HUES6 (cell line): Measurements from ENCODE around the gene DHRS12.
"Not testable (repeated sequence)": the region's sequence is repeated elsewhere in the genome, so short reads cannot be mapped to it uniquely, and the experiment has no call there.

ENCODE experiments used
- H3K27ac ChIP-seq: 2 replicates; pipeline ENCODE4 v1.7.0; 2013; ENCODE audit warnings: low read depth, mild to moderate bottlenecking, low read length, inconsistent platforms
- H3K27me3 ChIP-seq: 2 replicates; pipeline ENCODE4 v1.6.1; 2013; ENCODE audit warnings: low read length; ENCODE audit not compliant: control insufficient read depth, insufficient read depth
- H3K36me3 ChIP-seq: 2 replicates; pipeline ENCODE4 v1.6.1; 2013; ENCODE audit warnings: low read length; ENCODE audit not compliant: control insufficient read depth, insufficient read depth
- H3K4me1 ChIP-seq: 2 replicates; pipeline ENCODE4 v1.6.1; 2013; ENCODE audit warnings: low read length; ENCODE audit not compliant: control insufficient read depth, insufficient read depth
- H3K4me3 ChIP-seq: 2 replicates; pipeline ENCODE4 v1.5.1; 2013; ENCODE audit warnings: low read depth, low read length
- H3K9ac ChIP-seq: one replicate; pipeline ENCODE4 v1.6.1; 2013; ENCODE audit warnings: mild to moderate bottlenecking, low read length
- H3K9me3 ChIP-seq: 2 replicates; pipeline ENCODE4 v1.6.1; 2013; ENCODE audit warnings: low read depth, low read length; ENCODE audit not compliant: control insufficient read depth, insufficient read depth

Gene DHRS12

DNA sequence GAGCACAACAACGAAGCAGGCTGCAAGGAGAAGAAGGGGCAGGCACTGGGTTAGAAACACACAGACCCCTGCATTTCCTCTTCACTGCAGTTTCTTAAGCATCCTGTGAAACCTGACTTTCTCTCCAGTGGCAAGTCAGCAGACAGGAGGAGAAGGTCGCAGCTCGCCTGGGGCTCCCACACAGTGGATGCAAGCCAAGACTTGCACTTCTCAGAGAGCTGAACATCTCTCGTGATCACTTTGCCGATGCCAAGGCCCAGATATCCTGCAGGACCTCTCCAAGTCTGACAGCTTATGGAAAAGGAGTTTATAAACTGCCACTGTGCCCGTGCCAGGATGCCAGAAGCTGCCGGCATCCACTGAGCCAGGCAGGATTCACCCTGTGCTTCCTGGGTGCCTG, 22.6 kb upstream of the DHRS12 start:
- H3K27me3 ChIP-seq: no peaks in the 10 kb centered on the region
- peaks cover 13% of the 10 kb centered on the region for H3K4me1 ChIP-seq
- H3K36me3 ChIP-seq: no peaks in the 10 kb centered on the region
- no peaks in the 10 kb centered on the region for H3K9me3 ChIP-seq
- H3K4me3 ChIP-seq: no peak overlapping the region
- no peak overlapping the region for H3K27ac ChIP-seq
- H3K9ac ChIP-seq: no peak overlapping the region

- Histone ChIP-seq H3K4me1 (peaks cover 13% of the 10 kb centered on the region), H3K9ac (no peak overlapping the region), H3K27me3 (no peaks in the 10 kb centered on the region), H3K4me3 (no peak overlapping the region), H3K36me3 (no peaks in the 10 kb centered on the region), H3K27ac (no peak overlapping the region), H3K9me3 (no peaks in the 10 kb centered on the region)
These were observed 21.8 kb upstream of the DHRS12 start for GRCh38 chr13:51825681-51826254.

DNA sequence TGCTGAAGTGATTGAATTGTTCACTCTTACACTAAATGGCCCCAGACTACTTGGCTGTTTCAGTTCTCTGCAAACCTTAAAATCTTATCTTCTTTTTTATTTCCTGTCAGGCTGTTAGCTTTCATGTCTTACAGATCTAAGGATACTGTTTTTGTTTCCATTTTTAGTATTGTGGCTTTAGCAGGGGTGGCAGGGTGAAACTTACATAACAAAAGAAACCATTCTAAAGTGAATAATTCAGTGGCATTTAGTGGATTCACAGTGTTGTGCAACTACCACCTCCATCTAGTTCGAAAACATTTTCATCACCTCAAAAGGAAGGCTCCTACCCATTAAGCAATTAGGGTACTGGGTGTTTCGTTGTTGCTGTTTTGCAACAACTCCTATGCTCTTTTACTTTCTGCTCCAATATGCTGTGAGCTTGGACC, 21.2 kb upstream of the DHRS12 start:
- Histone ChIP-seq H3K4me3 (no peak overlapping the region), H3K9me3 (no peaks in the 10 kb centered on the region), H3K27ac (no peak overlapping the region), H3K36me3 (no peaks in the 10 kb centered on the region), H3K9ac (no peak overlapping the region), H3K27me3 (no peaks in the 10 kb centered on the region), H3K4me1 (peaks cover 13% of the 10 kb centered on the region)

DNA sequence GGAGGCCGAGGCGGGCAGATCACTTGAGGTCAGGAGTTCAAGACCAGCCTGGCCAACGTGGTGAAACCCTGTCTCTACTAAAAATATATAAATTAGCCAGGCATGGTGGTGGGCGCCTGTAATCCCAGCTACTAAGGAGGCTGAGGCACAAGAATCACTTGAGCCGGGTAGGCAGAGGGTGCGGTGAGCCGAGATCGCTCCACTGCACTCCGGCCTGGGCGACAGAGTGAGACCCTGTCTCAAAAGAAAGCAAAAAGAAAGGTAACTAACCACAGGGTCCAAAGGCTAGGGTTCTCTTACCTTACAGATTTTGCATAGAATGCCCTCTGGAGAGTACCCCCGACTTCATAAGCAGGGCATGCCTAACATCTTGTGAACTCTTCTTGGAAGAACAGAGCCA, 20.7 kb upstream of the DHRS12 start:
- not testable (repeated sequence) for H3K4me3 ChIP-seq, H3K9ac ChIP-seq, H3K27me3 ChIP-seq, H3K36me3 ChIP-seq, H3K9me3 ChIP-seq, H3K27ac ChIP-seq
- H3K4me1 ChIP-seq: peaks cover 13% of the 10 kb centered on the region

DNA sequence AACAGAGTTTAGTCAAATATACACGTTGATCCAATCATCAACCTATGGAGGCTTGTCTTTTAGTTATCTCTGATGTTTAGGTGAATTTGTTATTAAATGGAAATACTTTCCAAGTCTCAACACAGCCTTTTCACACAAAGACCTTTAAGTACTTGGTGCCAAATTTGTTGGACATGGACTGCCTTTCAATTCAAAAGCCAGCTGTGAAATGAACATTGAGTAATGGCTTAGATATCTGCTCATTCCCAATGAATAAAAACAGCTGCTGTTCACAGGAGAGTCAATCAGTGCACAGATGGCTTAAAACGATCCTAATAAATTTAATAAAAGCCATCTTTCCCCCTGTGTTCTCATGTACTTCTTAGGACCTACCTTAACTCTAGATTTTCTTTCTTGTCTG, 19.9 kb upstream of the DHRS12 start:
- Histone ChIP-seq H3K9ac (no peak overlapping the region), H3K36me3 (no peaks in the 10 kb centered on the region), H3K4me1 (peaks cover 22% of the 10 kb centered on the region), H3K27ac (no peak overlapping the region), H3K4me3 (no peak overlapping the region), H3K27me3 (peaks cover 3% of the 10 kb centered on the region), H3K9me3 (no peaks in the 10 kb centered on the region)

- H3K9me3 ChIP-seq: no peaks in the 10 kb centered on the region
- H3K9ac ChIP-seq: no peak overlapping the region
- no peak overlapping the region for H3K4me3 ChIP-seq
- H3K27me3 ChIP-seq: peaks cover 3% of the 10 kb centered on the region
- peaks cover 24% of the 10 kb centered on the region for H3K4me1 ChIP-seq
- no peak overlapping the region for H3K27ac ChIP-seq
- H3K36me3 ChIP-seq: no peaks in the 10 kb centered on the region
These were observed 19.4 kb upstream of the DHRS12 start for GRCh38 chr13:51823359-51823758.

GRCh38 chr13:51822106-51822815, 18.3 kb upstream of the DHRS12 start:
- H3K27me3 ChIP-seq: peaks cover 3% of the 10 kb centered on the region
- H3K4me3 ChIP-seq: no peak overlapping the region
- no peaks in the 10 kb centered on the region for H3K9me3 ChIP-seq
- H3K4me1 ChIP-seq: peaks cover 29% of the 10 kb centered on the region
- H3K9ac ChIP-seq: no peak overlapping the region
- H3K27ac ChIP-seq: no peak overlapping the region
- no peaks in the 10 kb centered on the region for H3K36me3 ChIP-seq

GRCh38 chr13:51821606-51822005, 17.6 kb upstream of the DHRS12 start:
- Histone ChIP-seq H3K4me1 (peaks cover 35% of the 10 kb centered on the region), H3K36me3 (no peaks in the 10 kb centered on the region), H3K4me3 (no peak overlapping the region), H3K9ac (no peak overlapping the region), H3K27me3 (peaks cover 3% of the 10 kb centered on the region), H3K9me3 (no peaks in the 10 kb centered on the region), H3K27ac (no peak overlapping the region)

- Histone ChIP-seq H3K27ac (no peak overlapping the region), H3K4me3 (no peak overlapping the region), H3K4me1 (peaks cover 35% of the 10 kb centered on the region), H3K9me3 (no peaks in the 10 kb centered on the region), H3K9ac (no peak overlapping the region), H3K36me3 (no peaks in the 10 kb centered on the region), H3K27me3 (peaks cover 3% of the 10 kb centered on the region)
These were observed 16.1 kb upstream of the DHRS12 start for GRCh38 chr13:51820016-51820597.

DNA sequence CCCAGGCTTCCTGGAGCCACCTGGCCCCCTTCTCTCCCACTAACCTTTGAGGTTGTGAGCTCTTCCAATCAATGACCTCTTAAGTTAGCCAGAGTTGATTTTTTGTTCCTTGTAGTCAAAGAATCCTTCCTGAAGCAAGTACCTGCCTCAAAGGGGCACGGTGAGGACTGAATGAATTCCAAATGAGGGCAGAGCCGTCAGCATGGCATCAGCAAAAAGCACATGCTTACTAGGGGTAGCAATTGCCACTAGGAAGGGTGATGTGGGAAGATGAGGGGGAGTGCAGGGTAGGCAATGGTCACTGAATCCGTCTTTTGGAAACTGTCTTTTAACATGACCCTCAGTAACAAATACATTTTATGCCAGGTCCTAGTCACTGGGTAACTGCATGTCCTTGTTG, 15.6 kb upstream of the DHRS12 start:
- Histone ChIP-seq H3K4me3 (no peak overlapping the region), H3K9me3 (no peaks in the 10 kb centered on the region), H3K4me1 (peaks cover 34% of the 10 kb centered on the region), H3K36me3 (no peaks in the 10 kb centered on the region), H3K27me3 (peaks cover 3% of the 10 kb centered on the region), H3K27ac (no peak overlapping the region), H3K9ac (no peak overlapping the region)

GRCh38 chr13:51818781-51819511, 15.0 kb upstream of the DHRS12 start:
- no peak overlapping the region for H3K27ac ChIP-seq
- peaks cover 34% of the 10 kb centered on the region for H3K4me1 ChIP-seq
- peaks cover 3% of the 10 kb centered on the region for H3K27me3 ChIP-seq
- no peaks in the 10 kb centered on the region for H3K36me3 ChIP-seq
- no peak overlapping the region for H3K4me3 ChIP-seq
- H3K9me3 ChIP-seq: no peaks in the 10 kb centered on the region
- H3K9ac ChIP-seq: no peak overlapping the region
